WERI-Rb-1 (cell line): ENCODE measurements around the gene USP31.
A peak's percentile ranks its signal among the peaks of the same experiment; 100 is the strongest.

ENCODE experiments used
- DNase-seq: peaks from one replicate; pipeline ENCODE4 v3.0.0-alpha.2; 2020
- H3K27ac ChIP-seq: fragments of 250-450 bp; sonication (Bioruptor Pico); 2 replicates; pipeline ENCODE4 v1.5.1; 2020; ENCODE audit warnings: mild to moderate bottlenecking, moderate library complexity
- H3K27me3 ChIP-seq: fragments of 250-450 bp; sonication (Bioruptor Pico); 2 replicates; pipeline ENCODE4 v1.5.1; 2021; ENCODE audit warnings: mild to moderate bottlenecking, low read depth, moderate library complexity; ENCODE audit not compliant: insufficient read depth, severe bottlenecking
- H3K36me3 ChIP-seq: fragments of 250-450 bp; sonication (Bioruptor Pico); 2 replicates; pipeline ENCODE4 v1.5.1; 2020; ENCODE audit warnings: mild to moderate bottlenecking, moderate library complexity
- H3K4me3 ChIP-seq: 2 replicates; pipeline ENCODE4 v1.5.1; 2011; ENCODE audit warnings: low read depth, mild to moderate bottlenecking, control low read depth, low read length
- H3K9me3 ChIP-seq: fragments of 250-450 bp; sonication (Bioruptor Pico); 2 replicates; pipeline ENCODE4 v1.5.1; 2021; ENCODE audit warnings: mild to moderate bottlenecking, moderate library complexity; ENCODE audit not compliant: severe bottlenecking
- CTCF ChIP-seq: IDR thresholded peaks from 2 replicates; pipeline ENCODE4 v1.5.1; 2011; ENCODE audit warnings: low read depth, mild to moderate bottlenecking, control low read depth, inconsistent platforms, low read length

Gene USP31

GRCh38 chr16:23092072-23092800 is 57.0 kb downstream of the USP31 start:
- H3K27me3 ChIP-seq, result no peaks in the 10 kb centered on the region
- H3K27ac ChIP-seq, result no peak overlapping the region
- H3K4me3 ChIP-seq, result no peak overlapping the region
- no peak for DNase-seq
- no peaks in the 10 kb centered on the region for H3K9me3 ChIP-seq
- no peak for TF ChIP-seq CTCF
- H3K36me3 ChIP-seq, result peaks cover 21% of the 10 kb centered on the region

- H3K36me3 ChIP-seq, result peaks cover 29% of the 10 kb centered on the region
- H3K9me3 ChIP-seq, result no peaks in the 10 kb centered on the region
- H3K27ac ChIP-seq, result no peak overlapping the region
- no peak for DNase-seq
- H3K4me3 ChIP-seq, result no peak overlapping the region
- no peaks in the 10 kb centered on the region for H3K27me3 ChIP-seq
- TF ChIP-seq CTCF, result no peak
These were observed 60.1 kb downstream of the USP31 start for GRCh38 chr16:23089111-23089510.

- DNase-seq, result no peak
- Histone ChIP-seq H3K4me3 (no peak overlapping the region), H3K27me3 (no peaks in the 10 kb centered on the region), H3K9me3 (no peaks in the 10 kb centered on the region), H3K27ac (no peak overlapping the region), H3K36me3 (peaks cover 33% of the 10 kb centered on the region)
- no peak for TF ChIP-seq CTCF
These were observed 61.2 kb downstream of the USP31 start for GRCh38 chr16:23088018-23088417.

- Histone ChIP-seq H3K27ac (no peak overlapping the region), H3K9me3 (no peaks in the 10 kb centered on the region), H3K27me3 (no peaks in the 10 kb centered on the region), H3K4me3 (no peak overlapping the region), H3K36me3 (peaks cover 45% of the 10 kb centered on the region)
- TF ChIP-seq CTCF, result no peak
- no peak for DNase-seq
These were observed 63.3 kb downstream of the USP31 start for GRCh38 chr16:23085949-23086348.

GRCh38 chr16:23082161-23082788 is 67.0 kb downstream of the USP31 start:
- peaks cover 49% of the 10 kb centered on the region for H3K36me3 ChIP-seq
- TF ChIP-seq CTCF, result no peak
- no peaks in the 10 kb centered on the region for H3K27me3 ChIP-seq
- DNase-seq, result peak; percentile 40
- no peak overlapping the region for H3K4me3 ChIP-seq
- H3K9me3 ChIP-seq, result no peaks in the 10 kb centered on the region
- peak overlapping the region; percentile 18; the same call in 1 of the 2 replicates for H3K27ac ChIP-seq

- no peak overlapping the region for H3K4me3 ChIP-seq
- peak overlapping the region; percentile 18; the same call in 1 of the 2 replicates for H3K27ac ChIP-seq
- TF ChIP-seq CTCF, result no peak
- no peaks in the 10 kb centered on the region for H3K9me3 ChIP-seq
- no peak for DNase-seq
- no peaks in the 10 kb centered on the region for H3K27me3 ChIP-seq
- peaks cover 53% of the 10 kb centered on the region for H3K36me3 ChIP-seq
These were observed 67.6 kb downstream of the USP31 start for GRCh38 chr16:23081675-23082119.
